ENCODE measurements around the gene CCND2. TPM values are rescaled to one million over a fixed set of nuclear protein-coding genes. Genes with fewer than 3 reads are reported as not detected.

The CCND2 gene
- total and polyA plus RNA-seq, 9 donors, result 4.0 to 105 (median 45.4) TPM

DNA sequence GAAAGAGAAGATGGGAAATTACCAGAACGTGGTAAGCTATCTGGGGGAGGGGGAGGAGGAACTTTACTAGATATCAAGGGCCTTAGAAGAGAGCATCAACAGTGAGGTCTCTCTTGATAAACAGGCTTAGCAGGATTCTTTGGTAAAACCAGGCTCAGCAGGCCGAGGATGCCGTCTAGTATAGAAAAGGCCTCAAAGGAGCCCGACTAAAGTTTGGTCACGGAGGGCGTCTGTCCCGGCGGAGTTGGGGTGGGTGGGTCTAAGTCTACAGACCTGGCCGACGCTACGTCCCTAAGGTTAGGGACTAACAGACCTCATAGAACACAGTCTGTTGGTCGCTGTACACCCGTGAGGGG is 46.9 kb downstream of the CCND2 start:
- Histone ChIP-seq H3K4me3 (peak overlapping the region; percentile 86), H3K27me3 (no peaks in the 10 kb centered on the region), H3K4me1 (ENCODE audit: insufficient read depth) (peaks cover 4% of the 10 kb centered on the region), H3K36me3 (no peaks in the 10 kb centered on the region), H3K9me3 (no peaks in the 10 kb centered on the region), H3K27ac (no peak overlapping the region)
- TF ChIP-seq EP300 (IDR thresholded peaks at IDR 0.05) (no peak), POLR2A (IDR thresholded peaks at IDR 0.05) (no peak)
- TF ChIP-seq, protein P1, sequence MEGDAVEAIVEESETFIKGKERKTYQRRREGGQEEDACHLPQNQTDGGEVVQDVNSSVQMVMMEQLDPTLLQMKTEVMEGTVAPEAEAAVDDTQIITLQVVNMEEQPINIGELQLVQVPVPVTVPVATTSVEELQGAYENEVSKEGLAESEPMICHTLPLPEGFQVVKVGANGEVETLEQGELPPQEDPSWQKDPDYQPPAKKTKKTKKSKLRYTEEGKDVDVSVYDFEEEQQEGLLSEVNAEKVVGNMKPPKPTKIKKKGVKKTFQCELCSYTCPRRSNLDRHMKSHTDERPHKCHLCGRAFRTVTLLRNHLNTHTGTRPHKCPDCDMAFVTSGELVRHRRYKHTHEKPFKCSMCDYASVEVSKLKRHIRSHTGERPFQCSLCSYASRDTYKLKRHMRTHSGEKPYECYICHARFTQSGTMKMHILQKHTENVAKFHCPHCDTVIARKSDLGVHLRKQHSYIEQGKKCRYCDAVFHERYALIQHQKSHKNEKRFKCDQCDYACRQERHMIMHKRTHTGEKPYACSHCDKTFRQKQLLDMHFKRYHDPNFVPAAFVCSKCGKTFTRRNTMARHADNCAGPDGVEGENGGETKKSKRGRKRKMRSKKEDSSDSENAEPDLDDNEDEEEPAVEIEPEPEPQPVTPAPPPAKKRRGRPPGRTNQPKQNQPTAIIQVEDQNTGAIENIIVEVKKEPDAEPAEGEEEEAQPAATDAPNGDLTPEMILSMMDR (IDR thresholded peaks at IDR 0.05), result no peak
- 0 to 1% (median 0%) methylated on average over 13 of the region's 13 CpGs for WGBS, 3 donors
- no peak for DNase-seq
- intact Hi-C loops (cut with DNase I), result loop anchor here in 1 of 4 donors (2.0 kb wide), 1 partner anchor 46 kb away; no protein-coding TSS in a partner anchor

DNA sequence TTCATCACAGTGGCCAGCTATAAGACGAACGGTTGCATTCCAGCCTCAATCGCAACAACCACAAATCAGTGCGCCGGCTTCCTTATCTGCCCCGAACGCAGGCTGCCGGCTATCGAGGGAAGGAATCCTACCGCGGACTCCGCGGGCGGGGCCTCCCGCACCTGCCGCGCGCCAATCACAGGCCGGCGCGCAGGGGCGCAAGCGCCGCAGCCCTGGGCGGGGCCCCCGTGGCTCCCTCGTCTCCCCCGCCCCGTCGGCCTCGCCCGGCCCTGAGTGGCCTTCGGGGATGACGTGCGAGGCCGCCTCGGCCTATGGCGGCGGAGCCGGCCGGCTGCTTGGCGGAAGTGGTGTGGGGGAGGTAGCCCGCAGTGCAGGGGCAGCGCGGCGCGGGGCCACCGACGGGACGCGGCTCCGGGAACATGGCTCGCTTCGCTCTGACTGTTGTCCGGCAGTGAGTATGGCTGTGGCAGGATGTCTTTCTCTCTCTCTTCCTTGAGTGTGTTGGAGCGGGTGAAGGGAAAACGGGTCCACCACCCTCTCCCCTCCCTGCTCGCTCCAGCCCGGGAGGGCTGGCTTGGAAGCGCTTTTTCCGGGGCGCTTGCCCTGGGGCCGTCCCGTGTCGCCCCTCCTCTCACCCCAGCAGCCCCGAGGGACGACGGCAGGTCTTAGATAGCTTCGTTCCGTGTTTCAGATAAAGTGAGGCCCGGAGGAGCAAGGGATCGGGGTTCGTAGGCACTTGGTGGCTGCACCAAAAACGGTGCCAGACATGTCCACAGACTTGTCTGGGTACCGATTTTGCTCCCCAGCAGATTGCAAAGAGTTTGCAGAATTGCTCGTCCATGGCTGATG is 47.5 kb downstream of the CCND2 start, which contains the start of gene TIGAR:
Gene TIGAR, plus strand, starts transcription at position 361 of the 849 bp plus-strand sequence. Its CDS starts 59 bp downstream, at position 420.
- peak; percentile 86 to 93 (median 87) for DNase-seq
- 0 to 1% (median 0%) methylated on average over 71 to 76 of the region's 76 CpGs for WGBS, 3 donors
- intact Hi-C loops (cut with DNase I), result loop anchor here in 1 of 4 donors (2.0 kb wide), 1 partner anchor 46 kb away; no protein-coding TSS in a partner anchor
- Histone ChIP-seq H3K9me3 (no peaks in the 10 kb centered on the region), H3K36me3 (no peaks in the 10 kb centered on the region), H3K27me3 (no peaks in the 10 kb centered on the region), H3K4me1 (ENCODE audit: insufficient read depth) (peaks cover 4% of the 10 kb centered on the region), H3K27ac (no peak within 1 kb of the TSS), H3K4me3 (peak within 1 kb of the TSS; percentile 86)
- peak; percentile 6 for TF ChIP-seq POLR2A (IDR thresholded peaks at IDR 0.05)
- no peak for TF ChIP-seq EP300 (IDR thresholded peaks at IDR 0.05)
- TF ChIP-seq, protein P1 (IDR thresholded peaks at IDR 0.05), result no peak

DNA sequence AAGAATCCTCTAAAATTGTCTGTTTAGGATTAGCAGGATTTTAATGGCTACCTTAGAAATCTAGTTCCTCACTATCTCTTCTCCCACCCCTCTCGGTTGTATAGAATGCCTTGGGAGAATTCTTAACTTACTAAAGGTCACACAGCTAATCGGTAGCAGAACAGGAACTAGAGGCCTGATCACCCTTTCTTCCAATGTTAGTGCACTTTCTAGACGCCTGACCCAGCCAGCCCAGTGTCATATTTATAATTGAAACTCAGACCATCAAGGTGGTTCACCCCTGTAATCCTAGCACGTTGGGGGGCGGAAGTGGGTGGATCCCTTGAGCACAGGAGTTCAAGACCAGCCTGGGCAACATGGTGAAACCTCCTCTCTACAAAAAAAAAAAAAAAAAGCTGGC is 49.2 kb downstream of the CCND2 start:
- WGBS, 3 donors, result 79 to 86% (median 82%) methylated on average over 5 of the region's 5 CpGs
- no peaks in the 10 kb centered on the region for H3K27me3 ChIP-seq
- H3K4me3 ChIP-seq, result no peak overlapping the region
- peaks cover 4% of the 10 kb centered on the region for H3K4me1 ChIP-seq (ENCODE audit: insufficient read depth)
- intact Hi-C loops (cut with DNase I), result no loop called here
- TF ChIP-seq POLR2A (IDR thresholded peaks at IDR 0.05) (no peak), EP300 (IDR thresholded peaks at IDR 0.05) (no peak)
- TF ChIP-seq, protein P1 (IDR thresholded peaks at IDR 0.05), result no peak
- H3K9me3 ChIP-seq, result no peaks in the 10 kb centered on the region
- H3K27ac ChIP-seq, result no peak overlapping the region
- H3K36me3 ChIP-seq, result no peaks in the 10 kb centered on the region
- no peak for DNase-seq

Other genes with a start within 250 kb of the CCND2 start
- 10 to 100 TPM in 1 of 7 donors, 1 to 10 TPM in 5, under 1 TPM in 1; 0.36 to 10.3 (median 4.1) TPM for gene TIGAR, start 47.5 kb downstream of the CCND2 start, total RNA-seq
- 1 to 10 TPM; 1.0 to 8.1 TPM for gene TIGAR, start 47.5 kb downstream of the CCND2 start, polyA plus RNA-seq
- gene FGF23, start 106.0 kb downstream of the CCND2 start, total RNA-seq, result not detected
- not detected for gene FGF23, start 106.0 kb downstream of the CCND2 start, polyA plus RNA-seq
- gene FGF6, start 172.1 kb downstream of the CCND2 start, total RNA-seq, result not detected
- gene FGF6, start 172.1 kb downstream of the CCND2 start, polyA plus RNA-seq, result not detected

All from ovary (tissue), 9 donors.